LNCaP clone FGC (cell line): Measurements from ENCODE around the gene HLTF.

Experiments used
- DNase-seq: peaks from one replicate; pipeline ENCODE4 v3.0.0-alpha.2; 2011; ENCODE audit warnings: low read depth
- H3K4me3 ChIP-seq: 2 replicates; pipeline ENCODE4 v1.5.1; 2011; ENCODE audit warnings: mild to moderate bottlenecking, low read depth, low read length, control low read depth
- CTCF ChIP-seq: IDR thresholded peaks from 2 replicates; pipeline ENCODE4 v1.5.1; 2012; ENCODE audit warnings: mild to moderate bottlenecking; ENCODE audit not compliant: control insufficient read depth, insufficient read depth; ENCODE audit errors: extremely low read depth

Gene HLTF

GRCh38 chr3:149018247-149018646 is 68.1 kb downstream of the HLTF start:
- no peak for TF ChIP-seq CTCF
- no peak overlapping the region for H3K4me3 ChIP-seq
- no peak for DNase-seq

- DNase-seq, result no peak
- TF ChIP-seq CTCF, result no peak
- H3K4me3 ChIP-seq, result no peak overlapping the region
These were observed 69.4 kb downstream of the HLTF start for GRCh38 chr3:149016669-149017541.

- H3K4me3 ChIP-seq, result no peak overlapping the region
- no peak for DNase-seq
- TF ChIP-seq CTCF, result no peak
These were observed 70.1 kb downstream of the HLTF start for GRCh38 chr3:149016242-149016641.

- H3K4me3 ChIP-seq, result no peak overlapping the region
- DNase-seq, result no peak
- no peak for TF ChIP-seq CTCF
These were observed 70.9 kb downstream of the HLTF start for GRCh38 chr3:149015393-149015792.

- no peak overlapping the region for H3K4me3 ChIP-seq
- no peak for DNase-seq
- TF ChIP-seq CTCF, result no peak
These were observed 72.6 kb downstream of the HLTF start for GRCh38 chr3:149013726-149014125.

- DNase-seq, result no peak
- H3K4me3 ChIP-seq, result no peak overlapping the region
- no peak for TF ChIP-seq CTCF
These were observed 74.7 kb downstream of the HLTF start for GRCh38 chr3:149011676-149012075.

GRCh38 chr3:149010966-149011365 is 75.4 kb downstream of the HLTF start:
- no peak overlapping the region for H3K4me3 ChIP-seq
- TF ChIP-seq CTCF, result no peak
- DNase-seq, result no peak
